Gastrocnemius medialis (tissue), 4 donors: ENCODE measurements around the gene HLA-DRB1. TPM values are rescaled to one million over a fixed set of nuclear protein-coding genes. Genes with fewer than 3 reads are reported as not detected.
A peak's percentile ranks its signal among the peaks of the same experiment; 100 is the strongest.
"Not testable (repeated sequence)": the region's sequence is repeated elsewhere in the genome, so short reads cannot be mapped to it uniquely, and the experiment has no call there.

Source experiments
- ATAC-seq, 2 donors: fragments of 150-250 bp; one replicate each; pipeline ENCODE4 v1.9.1; 2016
- DNase-seq, 2 donors: peaks; one replicate each; pipeline ENCODE4 v3.0.0-alpha.2; 2019
- H3K27ac ChIP-seq, 4 donors: fragments of 200-600 bp; sonication (generic); 1 replicate in 1 of 4; 2 replicates in 3 of 4; pipeline ENCODE4 v1.5.1; 2016 to 2018; ENCODE audit warnings: mild to moderate bottlenecking in 2 of 4, moderate library complexity in 1 of 4
- H3K27me3 ChIP-seq, 3 donors: fragments of 200-600 bp; sonication (generic) in 2 of 3; 1 replicate in 1 of 3; 2 replicates in 2 of 3; pipeline versions ENCODE4 v1.5.1 to v1.6.0; 2016 to 2019; ENCODE audit warnings: mild to moderate bottlenecking in 1 of 3, moderate library complexity in 1 of 3
- H3K36me3 ChIP-seq, 2 donors: fragments of 200-600 bp; sonication (generic) in 1 of 2; one replicate each; pipeline ENCODE4 v1.5.1; 2017 to 2018
- H3K4me1 ChIP-seq, 2 donors: fragments of 200-600 bp; sonication (generic) in 1 of 2; one replicate each; pipeline ENCODE4 v1.5.1; 2016 to 2017; ENCODE audit warnings: mild to moderate bottlenecking in 2 of 2
- H3K4me3 ChIP-seq, 4 donors: fragments of 200-600 bp; sonication (generic) in 3 of 4; 1 replicate in 1 of 4; 2 replicates in 3 of 4; pipeline ENCODE4 v1.5.1; 2016 to 2019; ENCODE audit warnings: mild to moderate bottlenecking in 2 of 4
- H3K9me3 ChIP-seq, 3 donors: fragments of 200-600 bp; sonication (generic) in 2 of 3; 1 replicate in 1 of 3; 2 replicates in 2 of 3; pipeline ENCODE4 v1.5.1; 2016 to 2019
- POLR2A ChIP-seq, 2 donors: fragments of 450-650 bp; IDR thresholded peaks; one replicate each; pipeline ENCODE4 v1.6.1; 2017; ENCODE audit warnings: antibody characterized with exemption in 2 of 2, mild to moderate bottlenecking in 2 of 2, moderate library complexity in 2 of 2
- in situ Hi-C, 4 donors: fragments of 200-750 bp; cut with MboI; loops; one replicate each; pipeline versions ENCODE4 v1.15.0 to v1.8.0; 2017; ENCODE audit warnings: low sequenced_read_pairs in 4 of 4
- intact Hi-C: fragments of 100-400 bp; cut with DNase I; formaldehyde crosslinking; loops from one replicate; pipeline ENCODE4 v1.15.1; 2023; ENCODE audit warnings: low total_unique reads
- total RNA-seq, 4 donors: library from RNA; depleted of rRNA; stranded (reverse); fragments of >200 nt; gene quantifications; one replicate each; pipeline versions ENCODE4 v1.1.0 to v1.2.3, GENCODE V29; 2016
- TF ChIP-seq, protein P1 (sequence below), 5 experiments: fragments of 450-650 bp in 3 of 5; fragments of 200-600 bp in 2 of 5; sonication (generic) in 2 of 5; IDR thresholded peaks in 4 of 5; conservative IDR thresholded peaks in 1 of 5; 1 replicate in 4 of 5; 2 replicates in 1 of 5; pipeline ENCODE4 v1.5.1; 2016 to 2019; ENCODE audit warnings: antibody characterized with exemption in 5 of 5, mild to moderate bottlenecking in 3 of 5, moderate library complexity in 3 of 5

Gene HLA-DRB1
- total RNA-seq, 4 donors from 2014 or later = 7.5 to 25.2 (median 16.5) TPM

DNA sequence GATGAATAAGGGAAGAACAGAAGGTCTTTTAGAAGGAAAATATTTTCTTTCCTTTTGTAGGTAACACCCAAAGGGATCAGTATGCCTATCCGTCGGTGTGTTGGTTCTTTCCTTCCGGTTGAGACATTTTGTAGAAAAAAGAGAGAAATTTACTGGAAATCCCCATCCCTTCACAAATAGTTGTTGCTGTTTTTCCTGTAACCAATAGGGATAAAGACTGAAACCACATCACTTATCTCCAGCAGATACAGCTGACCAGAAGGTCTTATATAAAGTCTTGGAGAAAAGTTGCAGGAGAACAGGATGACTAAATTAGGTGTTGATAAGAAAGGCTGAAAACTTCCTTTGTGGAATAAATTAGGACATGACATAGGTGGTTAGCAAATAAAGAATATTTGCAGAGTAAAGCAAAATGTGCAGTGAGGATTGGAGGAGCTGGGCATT is 14.8 kb upstream of the HLA-DRB1 start:
- ATAC-seq (peak; percentile 58 to 60), DNase-seq (no peak)
- TF ChIP-seq POLR2A (IDR thresholded peaks at IDR 0.05) = no peak
- TF ChIP-seq, protein P1, sequence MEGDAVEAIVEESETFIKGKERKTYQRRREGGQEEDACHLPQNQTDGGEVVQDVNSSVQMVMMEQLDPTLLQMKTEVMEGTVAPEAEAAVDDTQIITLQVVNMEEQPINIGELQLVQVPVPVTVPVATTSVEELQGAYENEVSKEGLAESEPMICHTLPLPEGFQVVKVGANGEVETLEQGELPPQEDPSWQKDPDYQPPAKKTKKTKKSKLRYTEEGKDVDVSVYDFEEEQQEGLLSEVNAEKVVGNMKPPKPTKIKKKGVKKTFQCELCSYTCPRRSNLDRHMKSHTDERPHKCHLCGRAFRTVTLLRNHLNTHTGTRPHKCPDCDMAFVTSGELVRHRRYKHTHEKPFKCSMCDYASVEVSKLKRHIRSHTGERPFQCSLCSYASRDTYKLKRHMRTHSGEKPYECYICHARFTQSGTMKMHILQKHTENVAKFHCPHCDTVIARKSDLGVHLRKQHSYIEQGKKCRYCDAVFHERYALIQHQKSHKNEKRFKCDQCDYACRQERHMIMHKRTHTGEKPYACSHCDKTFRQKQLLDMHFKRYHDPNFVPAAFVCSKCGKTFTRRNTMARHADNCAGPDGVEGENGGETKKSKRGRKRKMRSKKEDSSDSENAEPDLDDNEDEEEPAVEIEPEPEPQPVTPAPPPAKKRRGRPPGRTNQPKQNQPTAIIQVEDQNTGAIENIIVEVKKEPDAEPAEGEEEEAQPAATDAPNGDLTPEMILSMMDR (IDR thresholded peaks at IDR 0.05 in 4 of 5, conservative IDR thresholded peaks at IDR 0.05 in 1 of 5) = no peak
- H3K9me3 ChIP-seq = no peaks in the 10 kb centered on the region
- H3K36me3 ChIP-seq = no peaks in the 10 kb centered on the region
- no peaks in the 10 kb centered on the region for H3K4me1 ChIP-seq
- in situ Hi-C loops (no loop called here), intact Hi-C loops (no loop called here)
- no peaks in the 10 kb centered on the region for H3K27me3 ChIP-seq
- no peak overlapping the region for H3K4me3 ChIP-seq
- H3K27ac ChIP-seq = peak overlapping the region in 1 of 4 donors; percentile 57

DNA sequence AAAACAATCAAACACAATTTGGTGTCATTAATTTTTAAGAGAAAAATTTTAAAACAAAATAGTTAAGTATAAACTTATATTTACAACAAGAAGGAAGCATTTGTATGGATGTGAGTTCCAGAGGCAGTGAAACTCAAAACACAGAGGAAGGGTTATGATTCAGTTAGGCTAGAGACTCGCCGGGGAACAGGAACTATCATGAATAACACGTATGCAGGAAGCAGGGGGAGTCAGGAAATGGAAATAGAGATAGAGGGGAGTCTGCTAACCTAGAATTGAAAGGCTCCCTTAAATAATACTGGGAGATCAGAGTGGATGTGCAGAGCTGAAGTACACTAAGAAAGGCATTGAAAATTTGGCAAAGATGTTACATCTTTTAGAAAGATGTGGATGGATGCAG is 14.2 kb upstream of the HLA-DRB1 start:
- Histone ChIP-seq H3K4me1 (no peaks in the 10 kb centered on the region), H3K36me3 (no peaks in the 10 kb centered on the region), H3K4me3 (no peak overlapping the region), H3K9me3 (no peaks in the 10 kb centered on the region), H3K27me3 (no peaks in the 10 kb centered on the region), H3K27ac (peak overlapping the region in 1 of 4 donors; percentile 57)
- no peak for DNase-seq
- TF ChIP-seq POLR2A (IDR thresholded peaks at IDR 0.05) = no peak
- TF ChIP-seq, protein P1 (IDR thresholded peaks at IDR 0.05 in 4 of 5, conservative IDR thresholded peaks at IDR 0.05 in 1 of 5) = no peak
- in situ Hi-C loops = no loop called here
- intact Hi-C loops = no loop called here
- no peak for ATAC-seq

DNA sequence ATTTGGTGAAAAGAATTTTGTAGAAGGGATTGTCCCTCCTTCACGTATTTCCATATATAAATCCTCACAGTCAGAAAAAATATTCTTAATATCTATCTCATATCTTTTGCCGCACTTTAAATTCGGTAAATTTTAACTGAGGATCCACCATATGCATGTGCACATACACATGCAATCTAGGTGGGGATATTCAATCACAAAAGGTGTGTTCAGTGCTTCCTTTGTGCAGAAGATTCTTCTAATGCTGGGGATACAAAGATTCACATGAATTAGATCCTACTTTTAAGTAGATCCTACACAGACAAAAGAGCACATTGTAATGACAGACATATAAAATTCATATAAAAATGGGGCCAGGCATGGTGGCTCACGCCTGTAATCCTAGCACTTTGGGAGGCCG is 13.6 kb upstream of the HLA-DRB1 start:
- H3K27ac ChIP-seq = peak overlapping the region in 1 of 4 donors; percentile 57
- TF ChIP-seq POLR2A (IDR thresholded peaks at IDR 0.05) = no peak
- TF ChIP-seq, protein P1 (IDR thresholded peaks at IDR 0.05 in 4 of 5, conservative IDR thresholded peaks at IDR 0.05 in 1 of 5) = no peak
- in situ Hi-C loops = no loop called here

DNA sequence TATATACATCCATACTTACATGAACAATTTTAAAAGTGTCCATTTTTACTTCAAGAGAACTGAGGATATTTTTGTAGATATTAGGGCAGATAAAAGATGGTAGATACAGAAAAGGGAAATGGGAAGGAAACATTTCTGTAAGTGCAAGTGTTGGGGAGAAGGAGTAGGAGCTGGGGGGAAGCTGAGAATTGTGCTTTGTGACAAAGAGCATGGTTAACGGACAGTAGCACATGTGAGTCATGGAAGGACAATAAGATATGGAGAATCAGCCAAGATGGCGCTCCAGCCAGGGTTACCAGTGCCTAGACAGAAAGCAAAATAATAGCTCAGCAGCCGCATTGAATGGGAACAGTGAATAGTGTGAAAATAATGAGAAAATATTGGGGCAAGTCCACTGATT is 12.7 kb upstream of the HLA-DRB1 start:
- in situ Hi-C loops (no loop called here), intact Hi-C loops (no loop called here)
- Histone ChIP-seq H3K36me3 (no peaks in the 10 kb centered on the region), H3K27me3 (no peaks in the 10 kb centered on the region), H3K9me3 (no peaks in the 10 kb centered on the region), H3K27ac (no peak overlapping the region), H3K4me3 (no peak overlapping the region), H3K4me1 (no peaks in the 10 kb centered on the region)
- DNase-seq (no peak), ATAC-seq (no peak)
- TF ChIP-seq, protein P1 (IDR thresholded peaks at IDR 0.05 in 4 of 5, conservative IDR thresholded peaks at IDR 0.05 in 1 of 5) = no peak
- TF ChIP-seq POLR2A (IDR thresholded peaks at IDR 0.05) = no peak

More for the DNA sequence above, 13.6 kb upstream of the HLA-DRB1 start:
- no peaks in the 10 kb centered on the region for H3K4me1 ChIP-seq
- DNase-seq (no peak), ATAC-seq (no peak)
- H3K27me3 ChIP-seq = no peaks in the 10 kb centered on the region
- H3K9me3 ChIP-seq = no peaks in the 10 kb centered on the region
- intact Hi-C loops = no loop called here
- no peaks in the 10 kb centered on the region for H3K36me3 ChIP-seq
- H3K4me3 ChIP-seq = no peak overlapping the region

DNA sequence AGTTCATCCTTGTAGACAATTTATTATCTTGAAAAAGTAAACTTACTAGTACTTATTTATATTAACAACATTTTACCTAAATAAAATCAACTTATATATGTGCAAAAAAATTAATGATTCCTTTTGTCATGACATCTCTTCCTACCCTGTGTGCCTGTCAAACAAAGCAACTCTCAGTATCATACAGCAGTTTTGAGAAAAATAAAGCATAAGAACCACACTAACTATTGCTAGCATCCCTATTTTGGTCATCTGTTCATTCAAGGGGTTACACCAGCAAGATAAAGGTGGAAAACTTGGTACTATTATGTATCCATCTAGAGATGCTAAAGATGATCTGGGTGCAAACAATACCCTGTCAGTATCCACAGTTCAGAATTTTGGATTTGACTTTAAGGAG is 7.4 kb upstream of the HLA-DRB1 start:
- no peaks in the 10 kb centered on the region for H3K4me1 ChIP-seq
- H3K9me3 ChIP-seq = no peaks in the 10 kb centered on the region
- TF ChIP-seq POLR2A (IDR thresholded peaks at IDR 0.05) = no peak
- TF ChIP-seq, protein P1 (IDR thresholded peaks at IDR 0.05 in 4 of 5, conservative IDR thresholded peaks at IDR 0.05 in 1 of 5) = no peak
- DNase-seq (no peak), ATAC-seq (no peak)
- no peaks in the 10 kb centered on the region for H3K27me3 ChIP-seq
- H3K36me3 ChIP-seq = no peaks in the 10 kb centered on the region
- in situ Hi-C loops (loop anchor here in 1 of 4 donors (25.0 kb wide), 1 partner anchor 110 kb away; no protein-coding TSS in a partner anchor), intact Hi-C loops (no loop called here)
- H3K27ac ChIP-seq = no peak overlapping the region
- H3K4me3 ChIP-seq = no peak overlapping the region

DNA sequence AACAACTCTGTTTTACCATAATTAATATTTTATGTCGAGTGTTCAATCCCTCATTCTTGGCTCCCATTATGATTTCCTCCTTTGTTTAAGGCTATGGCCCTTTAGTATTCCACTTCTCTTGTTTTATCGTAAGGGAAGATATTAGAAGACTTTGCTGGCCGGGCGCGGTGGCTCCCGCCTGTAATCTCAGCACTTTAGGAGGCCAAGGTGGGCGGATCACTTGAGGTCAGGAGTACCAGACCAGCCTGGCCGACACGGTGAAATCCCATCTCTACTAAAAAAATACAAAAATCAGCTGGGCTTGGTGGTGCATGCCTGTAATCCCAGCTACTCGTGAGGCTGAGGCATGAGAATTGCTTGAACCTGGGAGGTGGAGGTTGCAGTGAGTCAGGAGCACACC is 1.1 kb upstream of the HLA-DRB1 start:
- ATAC-seq, H3K4me3 ChIP-seq, H3K4me1 ChIP-seq, intact Hi-C loops, H3K36me3 ChIP-seq, H3K27ac ChIP-seq, H3K27me3 ChIP-seq, DNase-seq, H3K9me3 ChIP-seq: not testable (repeated sequence)
- in situ Hi-C loops = loop anchor here in 1 of 4 donors (25.0 kb wide), 1 partner anchor 103 kb away; no protein-coding TSS in a partner anchor
